Ascending aorta (tissue), 2 donors: ENCODE measurements around the gene TRAPPC2L. TPM values are rescaled to one million over a fixed set of nuclear protein-coding genes. Genes with fewer than 3 reads are reported as not detected.

Source experiments
- DNase-seq, 2 donors: peaks; one replicate each; pipeline ENCODE4 v3.0.0-alpha.2; 2019; ENCODE audit warnings: low spot score in 2 of 2
- H3K27ac ChIP-seq, 2 donors: fragments of 200-600 bp; sonication (generic); one replicate each; pipeline ENCODE4 v1.5.1; 2016 to 2017; ENCODE audit warnings: mild to moderate bottlenecking in 1 of 2
- H3K27me3 ChIP-seq: fragments of 200-600 bp; sonication (generic); one replicate; pipeline ENCODE4 v1.5.1; 2017
- H3K36me3 ChIP-seq, 2 donors: fragments of 200-600 bp; sonication (generic); one replicate each; pipeline ENCODE4 v1.5.1; 2016
- H3K4me1 ChIP-seq, 2 donors: fragments of 200-600 bp; sonication (generic); one replicate each; pipeline ENCODE4 v1.5.1; 2016 to 2017; ENCODE audit warnings: mild to moderate bottlenecking in 1 of 2
- H3K4me3 ChIP-seq, 2 donors: fragments of 200-600 bp; sonication (generic); one replicate each; pipeline ENCODE4 v1.5.1; 2016 to 2017; ENCODE audit warnings: mild to moderate bottlenecking in 1 of 2
- H3K9me3 ChIP-seq, 2 donors: fragments of 200-600 bp; sonication (generic); one replicate each; pipeline ENCODE4 v1.5.1; 2016
- intact Hi-C: fragments of 100-400 bp; cut with DNase I; formaldehyde crosslinking; loops from one replicate; pipeline ENCODE4 v1.15.1; 2023
- total RNA-seq: library from RNA; depleted of rRNA; stranded (reverse); fragments of >200 nt; gene quantifications from one replicate; pipeline ENCODE4 v1.1.0, GENCODE V29; 2016
- TF ChIP-seq, protein P1 (sequence below), 3 experiments: fragments of 200-600 bp in 2 of 3; fragments of 450-650 bp in 1 of 3; sonication (generic) in 2 of 3; IDR thresholded peaks; one replicate each; pipeline ENCODE4 v1.5.1; 2016 to 2019; ENCODE audit warnings: antibody characterized with exemption in 3 of 3, mild to moderate bottlenecking in 1 of 3, moderate library complexity in 1 of 3

Gene TRAPPC2L
- total RNA-seq, 1 donor from 2014 or later, result 7.6 TPM

DNA sequence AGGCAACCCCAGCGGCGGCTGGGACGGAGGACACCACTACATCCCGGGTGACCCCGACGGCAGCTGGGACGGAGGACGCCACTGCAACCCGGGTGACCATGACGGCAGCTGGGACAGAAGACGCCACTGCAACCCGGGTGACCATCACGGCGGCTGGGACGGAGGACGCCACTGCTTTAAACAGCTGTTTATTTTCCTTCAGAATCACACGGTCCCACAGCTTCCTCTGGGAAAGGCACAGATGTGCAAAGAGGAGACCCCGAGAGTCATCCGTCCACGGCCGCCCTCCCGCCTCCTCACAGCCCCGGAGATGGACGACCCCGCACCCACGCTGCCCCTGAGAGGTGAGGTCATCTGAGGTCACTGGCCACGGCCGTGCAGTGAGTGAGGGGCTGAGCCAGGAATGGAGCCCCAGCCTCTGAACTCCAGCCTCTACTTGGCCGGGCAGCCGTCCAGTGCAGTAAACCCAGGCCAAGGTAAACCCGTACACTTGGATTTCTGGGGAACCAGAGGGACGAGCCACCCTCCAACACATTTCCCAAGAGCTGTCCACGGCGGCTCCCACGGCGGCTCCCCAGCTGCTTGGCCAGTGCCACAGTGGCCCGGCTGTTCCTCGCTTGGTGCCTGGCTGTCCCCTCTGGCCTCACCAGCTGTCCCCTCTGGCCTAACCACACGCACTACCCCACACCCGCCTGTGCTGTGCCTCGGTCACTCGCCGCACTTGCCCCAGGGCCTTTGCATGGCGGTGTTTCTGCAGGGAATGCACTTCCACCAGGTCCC lies 52.7 kb downstream of the TRAPPC2L start:
- no peaks in the 10 kb centered on the region for H3K36me3 ChIP-seq
- H3K27me3 ChIP-seq, result no peaks in the 10 kb centered on the region
- intact Hi-C loops, result no loop called here
- H3K4me3 ChIP-seq, result no peak overlapping the region
- no peaks in the 10 kb centered on the region for H3K9me3 ChIP-seq
- DNase-seq, result no peak
- TF ChIP-seq, protein P1, sequence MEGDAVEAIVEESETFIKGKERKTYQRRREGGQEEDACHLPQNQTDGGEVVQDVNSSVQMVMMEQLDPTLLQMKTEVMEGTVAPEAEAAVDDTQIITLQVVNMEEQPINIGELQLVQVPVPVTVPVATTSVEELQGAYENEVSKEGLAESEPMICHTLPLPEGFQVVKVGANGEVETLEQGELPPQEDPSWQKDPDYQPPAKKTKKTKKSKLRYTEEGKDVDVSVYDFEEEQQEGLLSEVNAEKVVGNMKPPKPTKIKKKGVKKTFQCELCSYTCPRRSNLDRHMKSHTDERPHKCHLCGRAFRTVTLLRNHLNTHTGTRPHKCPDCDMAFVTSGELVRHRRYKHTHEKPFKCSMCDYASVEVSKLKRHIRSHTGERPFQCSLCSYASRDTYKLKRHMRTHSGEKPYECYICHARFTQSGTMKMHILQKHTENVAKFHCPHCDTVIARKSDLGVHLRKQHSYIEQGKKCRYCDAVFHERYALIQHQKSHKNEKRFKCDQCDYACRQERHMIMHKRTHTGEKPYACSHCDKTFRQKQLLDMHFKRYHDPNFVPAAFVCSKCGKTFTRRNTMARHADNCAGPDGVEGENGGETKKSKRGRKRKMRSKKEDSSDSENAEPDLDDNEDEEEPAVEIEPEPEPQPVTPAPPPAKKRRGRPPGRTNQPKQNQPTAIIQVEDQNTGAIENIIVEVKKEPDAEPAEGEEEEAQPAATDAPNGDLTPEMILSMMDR (IDR thresholded peaks at IDR 0.05), result no peak
- H3K4me1 ChIP-seq, result no peaks in the 10 kb centered on the region
- no peak overlapping the region for H3K27ac ChIP-seq

DNA sequence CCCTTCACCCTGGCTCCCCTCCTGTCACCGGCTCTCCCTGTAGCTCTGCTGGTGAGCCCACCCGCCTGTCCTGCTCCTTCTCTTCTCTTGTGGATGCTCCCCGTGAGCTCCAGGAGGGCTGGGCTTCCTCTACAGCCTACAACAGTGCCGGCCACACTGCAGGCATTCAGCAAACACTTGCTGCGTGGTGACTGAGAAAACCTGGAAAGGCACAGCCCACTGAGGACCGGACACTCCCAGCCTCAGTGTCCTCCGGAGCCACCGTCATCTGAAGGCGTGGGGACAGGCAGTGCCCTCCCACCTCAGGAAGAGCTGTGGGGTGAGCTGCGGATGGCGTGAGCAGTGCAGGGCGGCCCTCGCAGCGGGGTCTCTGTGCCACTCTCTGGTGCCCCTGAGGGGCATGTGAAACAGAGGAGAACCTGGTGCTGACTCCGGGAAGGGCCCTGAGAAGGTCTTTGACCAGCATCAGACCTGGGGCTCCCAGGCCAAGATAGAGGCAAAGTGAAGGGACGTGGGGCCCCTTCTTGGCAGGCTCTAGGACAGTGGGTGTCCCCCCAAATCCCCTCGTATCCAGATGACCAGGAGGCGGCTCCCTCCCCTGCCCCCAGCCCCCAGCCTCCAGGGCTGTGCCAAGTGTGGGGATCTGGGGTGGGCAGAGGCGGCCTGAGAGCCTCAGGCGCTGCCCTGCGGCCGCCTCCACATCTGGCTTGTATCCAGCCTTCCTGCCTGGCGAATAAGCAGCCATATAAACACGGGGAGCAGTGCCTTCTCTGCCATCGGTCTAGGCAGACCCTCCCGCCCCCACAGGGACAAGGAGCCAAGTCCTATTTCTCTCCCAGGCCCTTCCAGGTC lies 53.6 kb downstream of the TRAPPC2L start:
- TF ChIP-seq, protein P1 (IDR thresholded peaks at IDR 0.05), result no peak
- intact Hi-C loops, result no loop called here
- no peaks in the 10 kb centered on the region for H3K36me3 ChIP-seq
- H3K27ac ChIP-seq, result no peak overlapping the region
- DNase-seq, result no peak
- no peaks in the 10 kb centered on the region for H3K27me3 ChIP-seq
- H3K4me3 ChIP-seq, result no peak overlapping the region
- no peaks in the 10 kb centered on the region for H3K9me3 ChIP-seq
- H3K4me1 ChIP-seq, result no peaks in the 10 kb centered on the region

DNA sequence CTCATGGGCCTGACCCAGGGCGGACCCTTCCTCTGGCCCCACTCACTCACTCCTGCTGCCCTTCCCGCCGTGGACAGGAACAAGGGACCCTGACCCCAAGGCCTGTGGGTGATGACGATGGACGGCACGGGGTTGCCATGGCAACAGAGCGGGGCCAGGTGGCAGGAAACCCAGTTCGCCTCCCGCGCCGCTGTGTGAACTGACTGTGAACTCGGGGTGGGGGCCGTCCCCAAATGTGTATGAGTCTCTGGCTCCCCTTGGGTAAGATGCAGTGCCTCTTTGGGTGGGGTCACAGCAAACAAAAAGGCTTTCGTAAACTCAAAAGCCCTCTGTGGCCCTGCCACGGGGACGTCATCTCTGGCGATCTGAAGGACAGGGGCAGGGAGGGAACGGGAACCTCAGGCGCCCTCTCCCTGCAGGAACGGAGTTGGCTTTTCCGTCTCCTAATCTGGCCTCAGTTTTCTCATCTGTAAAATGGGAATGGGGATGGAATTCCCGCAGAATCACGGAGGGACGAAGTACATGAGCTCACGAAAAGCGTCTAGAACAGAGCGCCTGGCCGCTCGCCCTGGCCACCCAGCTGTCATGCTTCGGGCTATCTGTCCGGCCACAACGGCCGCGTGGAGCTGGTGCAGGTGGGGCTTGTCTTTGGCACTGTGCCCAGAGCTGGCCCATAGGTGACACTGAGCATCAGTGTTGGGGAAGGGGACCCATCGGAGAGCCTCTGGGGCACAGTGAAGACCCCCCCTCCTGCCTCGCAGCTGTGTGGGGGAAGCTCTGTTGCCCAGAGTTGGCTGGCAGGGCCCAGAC lies 54.4 kb downstream of the TRAPPC2L start:
- Histone ChIP-seq H3K9me3 (no peaks in the 10 kb centered on the region), H3K27ac (no peak overlapping the region), H3K27me3 (no peaks in the 10 kb centered on the region), H3K36me3 (no peaks in the 10 kb centered on the region), H3K4me1 (no peaks in the 10 kb centered on the region), H3K4me3 (no peak overlapping the region)
- intact Hi-C loops, result no loop called here
- TF ChIP-seq, protein P1 (IDR thresholded peaks at IDR 0.05), result no peak
- no peak for DNase-seq

DNA sequence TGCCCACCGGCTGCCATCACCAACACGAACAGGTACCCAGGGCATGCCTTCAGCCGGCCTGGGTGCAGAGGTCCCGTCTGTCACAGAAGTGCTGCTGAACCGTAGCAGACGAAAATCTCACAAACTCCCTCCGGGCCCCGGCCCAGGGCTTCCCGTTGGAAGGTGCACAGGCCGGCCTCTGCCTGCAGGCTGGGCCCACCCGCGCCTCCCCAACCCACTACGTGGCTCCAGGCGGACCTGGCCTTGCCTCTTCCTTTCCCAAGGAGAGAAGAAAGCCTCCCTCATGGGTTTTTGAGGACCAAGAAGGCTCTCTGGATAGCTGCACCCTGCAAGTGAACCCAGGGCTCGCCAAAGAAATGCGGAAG lies 55.0 kb downstream of the TRAPPC2L start:
- Histone ChIP-seq H3K9me3 (no peaks in the 10 kb centered on the region), H3K4me1 (no peaks in the 10 kb centered on the region), H3K27me3 (no peaks in the 10 kb centered on the region), H3K4me3 (no peak overlapping the region), H3K27ac (no peak overlapping the region), H3K36me3 (no peaks in the 10 kb centered on the region)
- no peak for DNase-seq
- TF ChIP-seq, protein P1 (IDR thresholded peaks at IDR 0.05), result no peak
- intact Hi-C loops, result no loop called here

Other genes with a start within 250 kb of the TRAPPC2L start
- gene IL17C, start 218.6 kb upstream of the TRAPPC2L start, total RNA-seq, result not detected
- gene CYBA, start 206.1 kb upstream of the TRAPPC2L start, total RNA-seq, result 361 TPM
- gene MVD, start 194.0 kb upstream of the TRAPPC2L start, total RNA-seq, result 72.9 TPM
- gene SNAI3, start 170.6 kb upstream of the TRAPPC2L start, total RNA-seq, result not detected
- gene RNF166, start 150.7 kb upstream of the TRAPPC2L start, total RNA-seq, result 44.3 TPM
- gene CTU2, start 150.6 kb upstream of the TRAPPC2L start, total RNA-seq, result 4.2 TPM
- gene PIEZO1, start 71.9 kb upstream of the TRAPPC2L start, total RNA-seq, result 428 TPM
- not detected for gene CDT1, start 53.3 kb upstream of the TRAPPC2L start, total RNA-seq
- 305 TPM for gene APRT, start 45.2 kb upstream of the TRAPPC2L start, total RNA-seq
- 62.2 TPM for gene GALNS, start 180 bp upstream of the TRAPPC2L start, total RNA-seq
- gene PABPN1L, start 9.5 kb downstream of the TRAPPC2L start, total RNA-seq, result not detected
- 32.8 TPM for gene CBFA2T3, start 120.1 kb downstream of the TRAPPC2L start, total RNA-seq
- gene ACSF3, start 236.7 kb downstream of the TRAPPC2L start, total RNA-seq, result 5.2 TPM